Endothelial cell of umbilical vein (primary cell): ENCODE measurements around the gene EPC2.

Experiments used
- GATA2 ChIP-seq: IDR thresholded peaks from 2 replicates; pipeline ENCODE4 v1.7.0; 2011; ENCODE audit warnings: low read depth, mild to moderate bottlenecking, moderate library complexity, mixed read lengths, low read length; ENCODE audit not compliant: insufficient read length, insufficient read depth
- JUN ChIP-seq: IDR thresholded peaks from 2 replicates; pipeline ENCODE4 v1.6.1; 2011; ENCODE audit warnings: borderline replicate concordance, low read depth; ENCODE audit not compliant: insufficient read length, insufficient read depth
- MYC ChIP-seq: IDR thresholded peaks from one replicate; pipeline ENCODE4 v1.6.1; 2011; ENCODE audit warnings: mild to moderate bottlenecking, low read depth, low read length

- TF ChIP-seq MYC, result no peak
- no peak for TF ChIP-seq GATA2
- TF ChIP-seq JUN, result no peak
Observed at GRCh38 chr2:148619560-148620195, 24.9 kb upstream of the EPC2 start.
